A673 (cell line): ENCODE results near the gene CALCA.

Experiments
- EZH2 ChIP-seq: fragments of 200-600 bp; sonication (generic); IDR thresholded peaks from 2 replicates; pipeline ENCODE4 v1.6.1; 2017; ENCODE audit warnings: borderline replicate concordance, low read depth, mild to moderate bottlenecking, mixed read lengths, antibody characterized with exemption, low read length; ENCODE audit not compliant: poor library complexity, severe bottlenecking
- TF ChIP-seq, protein P1 (sequence below): fragments of 300-800, 200-600 bp; sonication (generic); conservative IDR thresholded peaks from 2 replicates; pipeline ENCODE4 v1.5.1; 2017; ENCODE audit warnings: low read depth, mild to moderate bottlenecking, antibody characterized with exemption, low read length, moderate library complexity, mixed read lengths

DNA sequence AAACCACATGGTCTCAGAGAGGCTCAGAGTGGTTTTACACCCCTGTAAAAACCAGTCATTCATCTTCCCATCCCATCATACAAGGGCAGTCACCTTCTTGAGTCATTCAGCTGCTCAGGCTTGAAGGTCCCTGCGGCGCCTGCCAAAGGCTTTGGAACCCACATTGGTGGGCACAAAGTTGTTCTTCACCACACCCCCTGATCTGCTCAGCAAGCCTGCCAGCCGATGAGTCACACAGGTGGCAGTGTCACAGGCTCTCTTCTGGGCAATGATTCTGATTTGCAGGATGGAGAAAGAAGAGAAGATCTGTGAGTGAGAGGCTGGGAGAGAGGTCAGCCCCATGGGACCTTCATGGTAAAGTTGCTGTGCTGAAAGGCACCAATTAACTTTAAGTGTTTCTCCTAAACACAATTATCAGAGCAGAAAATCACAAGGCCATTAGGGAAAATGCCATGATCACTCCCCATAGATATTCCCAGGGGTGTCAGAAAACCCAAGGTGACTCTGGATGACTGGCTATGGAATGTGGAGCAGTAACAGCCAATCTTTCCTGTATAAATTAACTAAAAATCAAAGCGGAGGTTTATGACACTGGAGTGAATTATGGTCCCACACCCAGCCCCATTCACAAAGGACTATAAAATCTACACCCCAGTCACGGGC lies 4.4 kb downstream of the CALCA start:
- TF ChIP-seq, protein P1, sequence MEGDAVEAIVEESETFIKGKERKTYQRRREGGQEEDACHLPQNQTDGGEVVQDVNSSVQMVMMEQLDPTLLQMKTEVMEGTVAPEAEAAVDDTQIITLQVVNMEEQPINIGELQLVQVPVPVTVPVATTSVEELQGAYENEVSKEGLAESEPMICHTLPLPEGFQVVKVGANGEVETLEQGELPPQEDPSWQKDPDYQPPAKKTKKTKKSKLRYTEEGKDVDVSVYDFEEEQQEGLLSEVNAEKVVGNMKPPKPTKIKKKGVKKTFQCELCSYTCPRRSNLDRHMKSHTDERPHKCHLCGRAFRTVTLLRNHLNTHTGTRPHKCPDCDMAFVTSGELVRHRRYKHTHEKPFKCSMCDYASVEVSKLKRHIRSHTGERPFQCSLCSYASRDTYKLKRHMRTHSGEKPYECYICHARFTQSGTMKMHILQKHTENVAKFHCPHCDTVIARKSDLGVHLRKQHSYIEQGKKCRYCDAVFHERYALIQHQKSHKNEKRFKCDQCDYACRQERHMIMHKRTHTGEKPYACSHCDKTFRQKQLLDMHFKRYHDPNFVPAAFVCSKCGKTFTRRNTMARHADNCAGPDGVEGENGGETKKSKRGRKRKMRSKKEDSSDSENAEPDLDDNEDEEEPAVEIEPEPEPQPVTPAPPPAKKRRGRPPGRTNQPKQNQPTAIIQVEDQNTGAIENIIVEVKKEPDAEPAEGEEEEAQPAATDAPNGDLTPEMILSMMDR = no peak
- no peak for TF ChIP-seq EZH2
